CD14-positive monocyte (primary cell): ENCODE data around the gene FAM120B. TPM values are rescaled to one million over a fixed set of nuclear protein-coding genes. Genes with fewer than 3 reads are reported as not detected.
"Not testable (repeated sequence)": the region's sequence is repeated elsewhere in the genome, so short reads cannot be mapped to it uniquely, and the experiment has no call there.

Source experiments
- DNase-seq, 3 donors: peaks; one replicate each; pipeline ENCODE4 v3.0.0-alpha.2; 2011 to 2022
- H2AFZ ChIP-seq: 2 replicates; pipeline ENCODE4 v1.6.0; 2012; ENCODE audit warnings: mild to moderate bottlenecking, low read depth, low read length, inconsistent platforms; ENCODE audit not compliant: insufficient read depth, poor library complexity, severe bottlenecking
- H3K27ac ChIP-seq, 2 donors: 1 replicate in 1 of 2; 2 replicates in 1 of 2; pipeline ENCODE4 v1.5.1; 2012 to 2013; ENCODE audit warnings: low read length in 2 of 2, control low read depth in 1 of 2, inconsistent platforms in 1 of 2, low read depth in 1 of 2, mild to moderate bottlenecking in 1 of 2
- H3K27me3 ChIP-seq, 2 donors: one replicate each; pipeline versions ENCODE4 v1.6.0 to v1.6.1; 2011 to 2013; ENCODE audit warnings: low read length in 2 of 2; ENCODE audit not compliant: control insufficient read depth in 2 of 2, insufficient read depth in 2 of 2
- H3K36me3 ChIP-seq, 2 donors: replicated peaks in 1 of 2; 1 replicate in 1 of 2; 2 replicates in 1 of 2; pipeline versions ENCODE4 v1.5.1 to v1.6.1; 2012 to 2013; ENCODE audit warnings: low read length in 2 of 2, control low read depth in 1 of 2, inconsistent platforms in 1 of 2, mild to moderate bottlenecking in 1 of 2; ENCODE audit not compliant: insufficient read depth in 2 of 2, control insufficient read depth in 1 of 2
- H3K4me1 ChIP-seq, 2 donors: 1 replicate in 1 of 2; 2 replicates in 1 of 2; pipeline versions ENCODE4 v1.5.1 to v1.6.1; 2012 to 2013; ENCODE audit warnings: low read length in 2 of 2, control low read depth in 1 of 2, inconsistent platforms in 1 of 2, mild to moderate bottlenecking in 1 of 2, moderate library complexity in 1 of 2; ENCODE audit not compliant: insufficient read depth in 2 of 2, control insufficient read depth in 1 of 2
- H3K4me2 ChIP-seq: replicated peaks from 2 replicates; pipeline ENCODE3; 2012; ENCODE audit warnings: low read length, moderate library complexity, mild to moderate bottlenecking; ENCODE audit not compliant: poor library complexity, severe bottlenecking; ENCODE audit errors: extremely low read depth
- H3K4me3 ChIP-seq, 3 experiments: fragments of 200-600 bp in 1 of 3; sonication (generic) in 1 of 3; replicated peaks in 1 of 3; 1 replicate in 2 of 3; 2 replicates in 1 of 3; pipeline ENCODE4 v1.5.1; 2011 to 2013; ENCODE audit warnings: low read length in 3 of 3, mild to moderate bottlenecking in 3 of 3, control low read depth in 2 of 3, low read depth in 2 of 3, inconsistent platforms in 1 of 3, moderate library complexity in 1 of 3
- H3K79me2 ChIP-seq: 2 replicates; pipeline ENCODE4 v1.6.0; 2012; ENCODE audit warnings: mild to moderate bottlenecking, control low read depth, inconsistent platforms, low read length, moderate library complexity; ENCODE audit not compliant: insufficient read depth
- H3K9ac ChIP-seq: 2 replicates; pipeline ENCODE4 v1.6.0; 2017; ENCODE audit warnings: low read length, mild to moderate bottlenecking; ENCODE audit not compliant: insufficient read depth, poor library complexity, severe bottlenecking
- H3K9me3 ChIP-seq, 2 donors: replicated peaks in 1 of 2; 1 replicate in 1 of 2; 2 replicates in 1 of 2; pipeline versions ENCODE4 v1.5.1 to v1.6.1; 2012 to 2013; ENCODE audit warnings: low read length in 2 of 2, control low read depth in 1 of 2; ENCODE audit not compliant: control insufficient read depth in 1 of 2, insufficient read depth in 1 of 2
- H4K20me1 ChIP-seq: 2 replicates; pipeline ENCODE4 v1.6.0; 2012; ENCODE audit warnings: mild to moderate bottlenecking, low read length, control low read depth, moderate library complexity; ENCODE audit not compliant: insufficient read depth
- H3K27ac Mint-ChIP-seq, 7 donors: one replicate each; pipeline ENCODE4 v1.8.0; 2020; ENCODE audit warnings: mild to moderate bottlenecking in 7 of 7, mixed read lengths in 7 of 7, moderate library complexity in 6 of 7, inconsistent platforms in 2 of 7
- H3K27me3 Mint-ChIP-seq, 3 donors: one replicate each; pipeline ENCODE4 v1.8.0; 2021 to 2022; ENCODE audit warnings: low read depth in 3 of 3, mild to moderate bottlenecking in 3 of 3, mixed read lengths in 3 of 3, moderate library complexity in 3 of 3, inconsistent platforms in 1 of 3
- H3K36me3 Mint-ChIP-seq, 2 donors: one replicate each; pipeline ENCODE4 v1.8.0; 2020; ENCODE audit warnings: mixed read lengths in 2 of 2, inconsistent platforms in 1 of 2, mild to moderate bottlenecking in 1 of 2
- H3K4me1 Mint-ChIP-seq: one replicate; pipeline ENCODE4 v1.8.0; 2020; ENCODE audit warnings: mild to moderate bottlenecking, mixed read lengths
- H3K4me3 Mint-ChIP-seq, 2 donors: one replicate each; pipeline ENCODE4 v1.8.0; 2020; ENCODE audit warnings: mild to moderate bottlenecking in 2 of 2, mixed read lengths in 2 of 2, moderate library complexity in 1 of 2
- H3K9me3 Mint-ChIP-seq, 7 donors: one replicate each; pipeline ENCODE4 v1.8.0; 2020 to 2022; ENCODE audit warnings: mixed read lengths in 7 of 7, mild to moderate bottlenecking in 6 of 7, moderate library complexity in 6 of 7, inconsistent platforms in 2 of 7
- whole genome bisulfite sequencing: methylation state at CpG from one replicate; pipeline ENCODE4 v1.1.5; 2013; ENCODE audit warnings: missing lambda C conversion rate; ENCODE audit not compliant: insufficient coverage; 5-methylcytosine and 5-hydroxymethylcytosine counted together
- intact Hi-C, 2 donors: fragments of 100-400 bp; cut with micrococcal nuclease; formaldehyde crosslinking; loops; one replicate each; pipeline versions ENCODE4 v1.15.0 to v1.15.1; 2023
- polyA plus RNA-seq, 3 donors: library from polyadenylated mRNA; depleted of rRNA in 1 of 3; unstranded in 2 of 3; stranded (reverse) in 1 of 3; fragments of 300-500 nt in 2 of 3; fragments of >200 nt in 1 of 3; fragmentation: Illumina TruSeq in 2 of 3; gene quantifications; 1 replicate in 2 of 3; 2 replicates in 1 of 3; pipeline ENCODE4 v1.2.3, GENCODE V29; 2012 to 2021
- TF ChIP-seq, protein P1 (sequence below): fragments of 200-600 bp; IDR thresholded peaks from one replicate; pipeline ENCODE4 v1.8.0; 2022; ENCODE audit warnings: antibody characterized with exemption, mild to moderate bottlenecking

Gene FAM120B
- polyA plus RNA-seq, 3 donors, result 10.6 to 20.2 (median 11.2) TPM

DNA sequence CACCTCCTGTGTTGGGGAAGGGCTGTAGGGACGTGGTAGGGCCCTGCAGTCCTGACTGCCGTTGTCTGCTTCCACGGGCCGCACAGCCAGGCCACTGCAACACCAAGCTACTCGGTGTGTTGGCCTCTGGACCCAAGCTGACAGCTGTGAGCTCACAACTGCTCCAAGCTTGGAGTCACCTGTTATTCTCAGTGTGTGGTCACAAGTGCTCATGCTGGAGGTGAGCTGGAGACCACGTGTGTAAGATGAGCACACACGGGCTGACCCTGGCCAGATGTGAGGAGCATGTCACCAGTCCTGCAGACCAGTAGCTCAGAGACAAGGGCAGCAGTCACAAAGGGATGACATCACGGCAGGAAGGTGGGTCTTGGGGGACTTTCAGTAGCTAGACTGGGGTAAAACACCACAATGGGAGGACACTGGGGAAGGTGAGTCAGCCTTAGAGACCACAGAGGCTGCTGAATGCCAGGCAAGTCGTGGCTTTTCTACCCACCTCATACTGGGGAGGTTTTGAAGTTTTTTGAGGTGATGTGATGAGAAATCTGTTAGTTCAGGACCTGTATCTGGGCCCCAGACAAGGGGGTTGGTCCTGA is 87.3 kb downstream of the FAM120B start:
- no peaks in the 10 kb centered on the region for H3K4me1 ChIP-seq
- 96% methylated on average over 8 of the region's 9 CpGs for WGBS
- H3K36me3 Mint-ChIP-seq, result peaks cover 80 to 94% of the 10 kb centered on the region in 2 donors

GRCh38 chr6:170394980-170395379 is 88.4 kb downstream of the FAM120B start:
- Mint-ChIP-seq H3K27ac (no peak overlapping the region), H3K4me3 (no peak overlapping the region), H3K27me3 (peaks cover 0 to 3% (median 0%) of the 10 kb centered on the region in 3 donors), H3K4me1 (no peaks in the 10 kb centered on the region), H3K9me3 (peaks cover 0 to 4% (median 0%) of the 10 kb centered on the region in 7 donors), H3K36me3 (peaks cover 72 to 86% of the 10 kb centered on the region in 2 donors)
- Histone ChIP-seq H3K4me3 (no peak overlapping the region), H2AFZ (no peak overlapping the region), H3K4me2 (no peak overlapping the region), H3K27ac (no peak overlapping the region), H3K27me3 (no peaks in the 10 kb centered on the region), H3K36me3 (peaks cover 74 to 79% of the 10 kb centered on the region in 2 donors), H4K20me1 (no peaks in the 10 kb centered on the region), H3K4me1 (no peaks in the 10 kb centered on the region), H3K79me2 (no peaks in the 10 kb centered on the region), H3K9ac (no peak overlapping the region), H3K9me3 (no peaks in the 10 kb centered on the region)
- intact Hi-C loops, result no loop called here
- no peak for DNase-seq
- TF ChIP-seq, protein P1, sequence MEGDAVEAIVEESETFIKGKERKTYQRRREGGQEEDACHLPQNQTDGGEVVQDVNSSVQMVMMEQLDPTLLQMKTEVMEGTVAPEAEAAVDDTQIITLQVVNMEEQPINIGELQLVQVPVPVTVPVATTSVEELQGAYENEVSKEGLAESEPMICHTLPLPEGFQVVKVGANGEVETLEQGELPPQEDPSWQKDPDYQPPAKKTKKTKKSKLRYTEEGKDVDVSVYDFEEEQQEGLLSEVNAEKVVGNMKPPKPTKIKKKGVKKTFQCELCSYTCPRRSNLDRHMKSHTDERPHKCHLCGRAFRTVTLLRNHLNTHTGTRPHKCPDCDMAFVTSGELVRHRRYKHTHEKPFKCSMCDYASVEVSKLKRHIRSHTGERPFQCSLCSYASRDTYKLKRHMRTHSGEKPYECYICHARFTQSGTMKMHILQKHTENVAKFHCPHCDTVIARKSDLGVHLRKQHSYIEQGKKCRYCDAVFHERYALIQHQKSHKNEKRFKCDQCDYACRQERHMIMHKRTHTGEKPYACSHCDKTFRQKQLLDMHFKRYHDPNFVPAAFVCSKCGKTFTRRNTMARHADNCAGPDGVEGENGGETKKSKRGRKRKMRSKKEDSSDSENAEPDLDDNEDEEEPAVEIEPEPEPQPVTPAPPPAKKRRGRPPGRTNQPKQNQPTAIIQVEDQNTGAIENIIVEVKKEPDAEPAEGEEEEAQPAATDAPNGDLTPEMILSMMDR, result no peak
- WGBS, result 100% methylated on average over 3 of the region's 6 CpGs

More for the DNA sequence above, 87.3 kb downstream of the FAM120B start:
- Histone ChIP-seq H3K79me2 (no peaks in the 10 kb centered on the region), H3K4me2 (no peak overlapping the region), H4K20me1 (no peaks in the 10 kb centered on the region), H3K9me3 (no peaks in the 10 kb centered on the region), H3K27ac (no peak overlapping the region), H3K9ac (no peak overlapping the region), H3K36me3 (peaks cover 85 to 89% of the 10 kb centered on the region in 2 donors), H3K4me3 (no peak overlapping the region), H2AFZ (no peak overlapping the region), H3K27me3 (no peaks in the 10 kb centered on the region)
- DNase-seq, result no peak
- no peak overlapping the region for H3K4me3 Mint-ChIP-seq
- H3K9me3 Mint-ChIP-seq, result peaks cover 0 to 4% (median 0%) of the 10 kb centered on the region in 7 donors
- H3K4me1 Mint-ChIP-seq, result no peaks in the 10 kb centered on the region
- TF ChIP-seq, protein P1, result no peak
- H3K27me3 Mint-ChIP-seq, result peaks cover 0 to 3% (median 0%) of the 10 kb centered on the region in 3 donors
- intact Hi-C loops, result no loop called here
- H3K27ac Mint-ChIP-seq, result peak overlapping the region in 2 of 7 donors; percentile 69 to 87

DNA sequence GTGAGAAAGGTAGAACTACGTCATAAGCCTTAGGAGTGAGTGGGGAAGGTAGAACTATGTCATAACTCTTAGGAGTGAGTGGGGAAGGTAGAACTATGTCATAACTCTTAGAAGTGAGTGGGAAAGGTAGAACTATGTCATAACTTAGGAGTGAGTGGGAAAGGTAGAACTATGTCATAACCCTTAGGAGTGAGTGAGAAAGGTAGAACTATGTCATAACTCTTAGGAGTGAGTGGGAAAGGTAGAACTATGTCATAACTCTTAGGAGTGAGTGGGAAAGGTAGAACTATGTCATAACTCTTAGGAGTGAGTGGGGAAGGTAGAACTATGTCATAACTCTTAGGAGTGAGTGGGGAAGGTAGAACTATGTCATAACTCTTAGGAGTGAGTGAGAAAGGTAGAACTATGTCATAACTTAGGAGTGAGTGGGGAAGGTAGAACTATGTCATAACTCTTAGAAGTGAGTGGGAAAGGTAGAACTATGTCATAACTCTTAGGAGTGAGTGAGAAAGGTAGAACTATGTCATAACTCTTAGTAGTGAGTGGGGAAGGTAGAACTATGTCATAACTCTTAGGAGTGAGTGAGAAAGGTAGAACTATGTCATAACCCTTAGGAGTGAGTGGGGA is 92.3 kb downstream of the FAM120B start:
- H3K9me3 Mint-ChIP-seq, H3K9ac ChIP-seq, H3K27ac ChIP-seq, H3K27ac Mint-ChIP-seq, H2AFZ ChIP-seq, H3K4me3 Mint-ChIP-seq, H3K27me3 ChIP-seq, H3K27me3 Mint-ChIP-seq, DNase-seq, H4K20me1 ChIP-seq, H3K4me3 ChIP-seq, H3K4me1 ChIP-seq, intact Hi-C loops, H3K79me2 ChIP-seq, H3K9me3 ChIP-seq, H3K4me1 Mint-ChIP-seq, H3K4me2 ChIP-seq: not testable (repeated sequence)
- peaks cover 75 to 82% of the 10 kb centered on the region in 2 donors for H3K36me3 Mint-ChIP-seq
- H3K36me3 ChIP-seq, result peaks cover 71 to 79% of the 10 kb centered on the region in 2 donors
- 40% methylated on average over 1 of the region's 1 CpG for WGBS
